Measurements from ENCODE around the gene HECTD4.

HECTD4 gene

GRCh38 chr12:112314981-112315380, 67.2 kb downstream of the HECTD4 start:
- POLR2A ChIA-PET = no interaction called here
- TF ChIP-seq CTCF (IDR thresholded peaks at IDR 0.05; ENCODE audit: control extremely low read depth, extremely low read depth, low read depth, missing control alignments) = no peak
- CTCF ChIA-PET = no interaction called here
- DNase-seq (ENCODE audit: extremely low spot score) = no peak

GRCh38 chr12:112309797-112310196, 72.4 kb downstream of the HECTD4 start:
- POLR2A ChIA-PET = interaction anchor here (0.5 to 0.9 kb wide), 2 partner anchors 9 to 92 kb away, joined by 3 to 5 read pairs; no protein-coding TSS in a partner anchor
- CTCF ChIA-PET = interaction anchor here (1.0 to 2.5 kb wide), 8 partner anchors 10 to 77 kb away, joined by 3 to 10 read pairs (median 5); no protein-coding TSS in a partner anchor
- TF ChIP-seq CTCF (IDR thresholded peaks at IDR 0.05; ENCODE audit: control extremely low read depth, extremely low read depth, low read depth, missing control alignments) = no peak
- no peak for DNase-seq (ENCODE audit: extremely low spot score)

DNA sequence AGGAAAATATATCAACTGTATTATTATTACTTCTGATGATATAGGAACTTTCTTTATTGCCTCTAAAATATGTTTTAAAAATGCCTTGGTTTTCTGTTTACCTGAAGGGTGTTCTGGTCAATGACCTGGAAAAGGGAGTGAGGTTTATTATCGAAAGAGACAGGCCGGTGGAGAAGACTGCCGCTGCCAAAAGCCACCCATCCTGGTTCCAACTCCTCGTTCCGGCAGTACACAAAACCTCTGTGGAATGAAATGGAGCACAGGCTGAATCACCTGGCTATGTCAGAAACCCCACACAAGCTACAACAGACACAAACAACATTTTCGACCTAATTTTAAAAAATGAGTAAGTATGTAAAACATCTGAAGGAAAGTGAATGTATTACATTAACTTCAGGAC, 73.6 kb downstream of the HECTD4 start:
- no peak for TF ChIP-seq CTCF (IDR thresholded peaks at IDR 0.05; ENCODE audit: control extremely low read depth, extremely low read depth, low read depth, missing control alignments)
- POLR2A ChIA-PET = no interaction called here
- CTCF ChIA-PET = interaction anchor here (0.7 to 2.3 kb wide), 5 partner anchors 16 to 79 kb away, joined by 3 to 10 read pairs (median 4); no protein-coding TSS in a partner anchor
- no peak for DNase-seq (ENCODE audit: extremely low spot score)

DNA sequence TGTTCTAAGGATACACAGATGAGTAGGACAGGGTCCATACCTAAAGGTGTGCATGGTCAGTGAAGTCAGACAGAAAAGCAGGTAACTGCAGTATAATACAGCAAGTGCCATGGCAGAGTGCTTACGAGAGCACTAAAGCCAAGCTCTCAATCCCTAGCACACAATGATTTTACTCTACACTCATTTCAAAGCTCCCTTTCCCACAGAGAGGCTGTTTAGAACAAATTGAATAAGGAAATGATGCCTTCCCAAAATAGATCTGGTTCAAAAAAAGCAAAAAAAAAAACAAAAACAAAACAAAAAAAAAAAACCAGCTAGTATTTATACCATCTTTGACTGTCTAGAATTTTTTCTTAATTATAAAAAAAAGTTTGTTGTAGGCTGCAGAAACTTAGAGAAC, 74.1 kb downstream of the HECTD4 start:
- ChIA-PET CTCF (interaction anchor here (1.1 to 2.3 kb wide), 4 partner anchors 10 to 79 kb away, joined by 3 to 10 read pairs (median 4); no protein-coding TSS in a partner anchor), POLR2A (no interaction called here)
- no peak for TF ChIP-seq CTCF (IDR thresholded peaks at IDR 0.05; ENCODE audit: control extremely low read depth, extremely low read depth, low read depth, missing control alignments)
- DNase-seq (ENCODE audit: extremely low spot score) = no peak

- ChIA-PET CTCF (interaction anchor here (1.1 to 2.3 kb wide), 5 partner anchors 9 to 80 kb away, joined by 3 to 10 read pairs (median 4); no protein-coding TSS in a partner anchor), POLR2A (no interaction called here)
- TF ChIP-seq CTCF (IDR thresholded peaks at IDR 0.05; ENCODE audit: control extremely low read depth, extremely low read depth, low read depth, missing control alignments) = no peak
- DNase-seq (ENCODE audit: extremely low spot score) = no peak
These were observed 74.8 kb downstream of the HECTD4 start for GRCh38 chr12:112307317-112308011.

DNA sequence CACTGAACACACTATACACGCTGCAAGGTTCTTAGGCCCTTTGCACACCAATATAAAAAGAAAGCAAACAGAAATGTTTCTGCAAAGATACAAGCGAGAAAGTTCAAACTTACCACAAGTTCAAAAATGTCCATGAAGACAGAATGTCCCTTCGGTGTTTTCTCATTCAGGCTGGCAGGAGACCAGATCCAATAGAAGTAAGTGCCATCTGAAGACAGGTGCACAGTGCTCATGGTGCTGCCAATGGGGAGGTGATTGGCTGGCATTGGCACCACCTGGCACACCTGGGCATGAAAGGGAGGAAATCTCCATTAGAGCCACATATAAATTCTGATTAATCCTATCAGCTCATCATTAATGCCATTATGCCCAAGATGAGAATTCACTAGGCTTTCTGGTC, 76.3 kb downstream of the HECTD4 start:
- CTCF ChIA-PET = interaction anchor here (1.7 kb wide), 1 partner anchor 45 kb away, joined by 4 read pairs; no protein-coding TSS in a partner anchor
- TF ChIP-seq CTCF (IDR thresholded peaks at IDR 0.05; ENCODE audit: control extremely low read depth, extremely low read depth, low read depth, missing control alignments) = no peak
- DNase-seq (ENCODE audit: extremely low spot score) = no peak
- POLR2A ChIA-PET = no interaction called here
